Hepatocyte (in vitro differentiated cells): ENCODE results near the gene TMEM60. TPM values are rescaled to one million over a fixed set of nuclear protein-coding genes. Genes with fewer than 3 reads are reported as not detected.

ENCODE experiments used
- DNase-seq: peaks from one replicate; pipeline ENCODE4 v3.0.0-alpha.2; 2016; ENCODE audit warnings: low spot score
- H2AFZ ChIP-seq: fragments of 200-600 bp; sonication (generic); 2 replicates; pipeline ENCODE4 v1.6.0; 2016; ENCODE audit warnings: antibody characterized with exemption, mild to moderate bottlenecking
- H3K27ac ChIP-seq: fragments of 200-600 bp; sonication (generic); 2 replicates; pipeline ENCODE4 v1.5.1; 2016; ENCODE audit warnings: mild to moderate bottlenecking
- H3K27me3 ChIP-seq: fragments of 200-600 bp; sonication (generic); 2 replicates; pipeline ENCODE4 v1.6.1; 2016
- H3K36me3 ChIP-seq: fragments of 200-600 bp; sonication (generic); replicated peaks from 2 replicates; pipeline ENCODE4 v1.5.1; 2016; ENCODE audit warnings: low read depth; ENCODE audit not compliant: insufficient read depth
- H3K4me1 ChIP-seq: fragments of 200-600 bp; sonication (generic); 2 replicates; pipeline ENCODE4 v1.5.1; 2016; ENCODE audit warnings: mild to moderate bottlenecking, moderate library complexity; ENCODE audit not compliant: insufficient read depth
- H3K4me2 ChIP-seq: fragments of 200-600 bp; sonication (generic); 2 replicates; pipeline ENCODE4 v1.6.0; 2016
- H3K4me3 ChIP-seq: fragments of 200-600 bp; sonication (generic); 2 replicates; pipeline ENCODE4 v1.5.1; 2016; ENCODE audit warnings: mild to moderate bottlenecking
- H3K79me2 ChIP-seq: fragments of 200-600 bp; sonication (generic); 2 replicates; pipeline ENCODE4 v1.6.0; 2017; ENCODE audit warnings: mild to moderate bottlenecking
- H3K9me2 ChIP-seq: fragments of 200-600 bp; sonication (generic); replicated peaks from 2 replicates; pipeline ENCODE4 v1.6.0; 2017; ENCODE audit warnings: mild to moderate bottlenecking; ENCODE audit not compliant: insufficient read depth
- H3K9me3 ChIP-seq: fragments of 200-600 bp; sonication (generic); 2 replicates; pipeline ENCODE4 v1.5.1; 2016; ENCODE audit warnings: low read depth, mild to moderate bottlenecking
- H4K20me1 ChIP-seq: fragments of 200-600 bp; sonication (generic); 2 replicates; pipeline ENCODE4 v1.6.0; 2016; ENCODE audit warnings: mild to moderate bottlenecking; ENCODE audit not compliant: insufficient read depth, poor library complexity, severe bottlenecking
- CTCF ChIP-seq: fragments of 200-600 bp; sonication (generic); IDR thresholded peaks from 2 replicates; pipeline ENCODE4 v1.5.1; 2016; ENCODE audit warnings: antibody characterized with exemption, mild to moderate bottlenecking; ENCODE audit not compliant: poor library complexity
- EZH2 ChIP-seq: fragments of 200-600 bp; sonication (generic); IDR thresholded peaks from 2 replicates; pipeline ENCODE4 v1.6.1; 2016; ENCODE audit warnings: antibody characterized with exemption, mild to moderate bottlenecking, borderline replicate concordance
- EZH2phosphoT487 ChIP-seq: fragments of 200-600 bp; sonication (generic); IDR thresholded peaks from one replicate; pipeline ENCODE4 v1.6.1; 2018; ENCODE audit warnings: antibody characterized with exemption, mild to moderate bottlenecking, low read depth, moderate library complexity; ENCODE audit not compliant: unreplicated experiment, severe bottlenecking
- WGBS: methylation state at CpG from one replicate; pipeline ENCODE4 v1.1.6; 2016; ENCODE audit warnings: low lambda C conversion rate; ENCODE audit errors: missing lambda C conversion rate; 5-methylcytosine and 5-hydroxymethylcytosine counted together
- polyA plus RNA-seq: library from polyadenylated mRNA; unstranded; fragments of >200 nt; fragmentation: Nextera tagmentation; extraction: Ambion mirVana; gene quantifications from 2 replicates; pipeline ENCODE4 v1.2.1, GENCODE V29; 2016
- total RNA-seq: library from RNA; depleted of rRNA; stranded (reverse); fragments of >200 nt; gene quantifications from 2 replicates; pipeline ENCODE4 v1.2.3, GENCODE V29; 2014

TMEM60 gene
- total and polyA plus RNA-seq, 2 experiments from 2014 or later, result 24.2 to 29.9 TPM

DNA sequence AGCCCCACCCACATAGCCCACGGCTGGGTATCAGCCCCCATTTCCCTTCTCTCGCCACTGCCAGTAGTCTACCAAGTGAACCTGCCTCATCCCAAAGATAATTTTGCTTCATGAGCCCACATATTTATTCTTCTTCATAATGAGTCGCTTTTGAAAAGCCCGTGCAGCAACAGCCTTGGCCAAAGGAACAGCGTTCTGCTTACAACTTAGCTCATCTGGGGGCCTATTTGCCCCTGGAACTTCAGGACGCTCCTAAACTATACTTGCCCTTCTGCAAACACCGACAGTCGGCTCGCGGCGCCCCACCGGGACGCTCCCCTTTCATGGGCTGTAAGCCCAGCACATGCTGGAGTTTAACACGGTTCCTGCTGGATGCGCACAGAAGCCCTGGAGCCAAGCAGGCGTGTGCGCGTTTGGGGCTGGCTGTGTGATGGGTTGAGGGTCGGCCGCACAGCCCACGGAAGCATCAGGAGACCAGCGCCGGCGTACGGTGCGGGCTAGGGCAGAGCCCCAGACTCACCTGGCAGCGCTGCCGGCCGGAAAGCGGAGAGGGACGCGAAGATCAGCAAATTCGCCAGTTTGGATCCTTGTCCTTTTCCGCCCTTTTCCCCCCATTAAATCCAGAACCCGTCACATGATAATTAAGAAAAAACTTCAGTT is 370 bp downstream of the TMEM60 start:
- no peak for TF ChIP-seq EZH2phosphoT487
- no peak for TF ChIP-seq EZH2
- no peak for TF ChIP-seq CTCF
- H3K4me1 ChIP-seq, result peaks cover 12% of the 10 kb centered on the region

GRCh38 chr7:77796960-77797359 is 1.3 kb downstream of the TMEM60 start:
- Histone ChIP-seq H4K20me1 (no peaks in the 10 kb centered on the region), H3K4me2 (peak overlapping the region; percentile 84), H3K79me2 (peaks cover 58% of the 10 kb centered on the region), H3K4me1 (peaks cover 17% of the 10 kb centered on the region), H3K9me2 (no peaks in the 10 kb centered on the region), H2AFZ (no peak overlapping the region), H3K36me3 (no peaks in the 10 kb centered on the region), H3K4me3 (peak overlapping the region; percentile 31), H3K27ac (no peak overlapping the region), H3K9me3 (no peaks in the 10 kb centered on the region), H3K27me3 (no peaks in the 10 kb centered on the region)
- TF ChIP-seq CTCF, result no peak
- no peak for TF ChIP-seq EZH2
- WGBS, result 76% methylated on average over 5 of the region's 5 CpGs
- no peak for DNase-seq

More for the DNA sequence above, 370 bp downstream of the TMEM60 start:
- Histone ChIP-seq H3K27ac (peak overlapping the region; percentile 82), H4K20me1 (no peaks in the 10 kb centered on the region), H3K9me2 (no peaks in the 10 kb centered on the region), H3K4me3 (peak overlapping the region; percentile 31), H2AFZ (peak overlapping the region; percentile 58), H3K4me2 (peak overlapping the region; percentile 84), H3K27me3 (no peaks in the 10 kb centered on the region), H3K36me3 (no peaks in the 10 kb centered on the region), H3K79me2 (peaks cover 64% of the 10 kb centered on the region), H3K9me3 (no peaks in the 10 kb centered on the region)
- WGBS, result under 1% methylated on average over 35 of the region's 35 CpGs
- DNase-seq, result no peak

GRCh38 chr7:77796109-77796508 is 2.1 kb downstream of the TMEM60 start:
- H3K9me3 ChIP-seq, result no peaks in the 10 kb centered on the region
- peaks cover 23% of the 10 kb centered on the region for H3K4me1 ChIP-seq
- no peak overlapping the region for H3K27ac ChIP-seq
- H4K20me1 ChIP-seq, result no peaks in the 10 kb centered on the region
- no peak for DNase-seq
- H3K36me3 ChIP-seq, result no peaks in the 10 kb centered on the region
- no peak overlapping the region for H2AFZ ChIP-seq
- peaks cover 50% of the 10 kb centered on the region for H3K79me2 ChIP-seq
- no peaks in the 10 kb centered on the region for H3K27me3 ChIP-seq
- no peak overlapping the region for H3K4me3 ChIP-seq
- TF ChIP-seq EZH2 (no peak), EZH2phosphoT487 (no peak)
- H3K9me2 ChIP-seq, result no peaks in the 10 kb centered on the region
- peak overlapping the region; percentile 84 for H3K4me2 ChIP-seq
- whole genome bisulfite sequencing, result 97% methylated on average over 3 of the region's 3 CpGs

DNA sequence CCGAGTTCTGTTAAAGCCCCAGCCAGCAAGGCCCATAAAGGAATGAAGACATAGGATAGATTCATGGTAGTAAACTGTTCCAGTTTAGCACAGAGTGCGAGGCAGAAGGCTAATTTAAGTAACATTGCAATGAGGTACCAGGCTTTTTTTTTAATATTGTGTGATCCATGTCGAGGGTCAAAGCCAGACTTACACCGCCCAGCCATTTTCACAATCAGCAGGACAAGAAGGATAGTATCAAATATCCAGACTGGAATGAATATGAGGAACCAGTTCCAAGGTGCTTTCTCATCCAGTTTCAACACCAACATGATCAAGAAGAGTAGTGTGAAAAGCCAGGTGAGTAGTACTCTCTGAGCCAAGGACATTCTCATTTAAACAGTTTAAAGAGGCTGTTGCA is 4.2 kb downstream of the TMEM60 start:
- peaks cover 45% of the 10 kb centered on the region for H3K79me2 ChIP-seq
- 96% methylated on average over 4 of the region's 4 CpGs for WGBS
- no peaks in the 10 kb centered on the region for H4K20me1 ChIP-seq
- H3K27ac ChIP-seq, result no peak overlapping the region
- TF ChIP-seq EZH2phosphoT487 (no peak), EZH2 (no peak), CTCF (no peak)
- H2AFZ ChIP-seq, result no peak overlapping the region
- H3K9me2 ChIP-seq, result no peaks in the 10 kb centered on the region
- no peaks in the 10 kb centered on the region for H3K9me3 ChIP-seq
- H3K4me1 ChIP-seq, result peaks cover 17% of the 10 kb centered on the region
- H3K4me2 ChIP-seq, result no peak overlapping the region
- DNase-seq, result no peak
- no peaks in the 10 kb centered on the region for H3K36me3 ChIP-seq
- H3K4me3 ChIP-seq, result no peak overlapping the region
- no peaks in the 10 kb centered on the region for H3K27me3 ChIP-seq
